ENCODE data around the gene EIF2S3. TPM values are rescaled to one million over a fixed set of nuclear protein-coding genes. Genes with fewer than 3 reads are reported as not detected.

EIF2S3 gene
- polyA plus RNA-seq, 1 of the 3 experiments (the other 2 are of a cell fraction) = 68.4 TPM

- TF ChIP-seq MAX (IDR thresholded peaks at IDR 0.05; ENCODE audit: low read depth) (no peak), RCOR1 (IDR thresholded peaks at IDR 0.05; ENCODE audit: low read length) (no peak), FOXJ3 (CRISPR knock-in tag; IDR thresholded peaks at IDR 0.05) (no peak), POLR2AphosphoS5 (IDR thresholded peaks at IDR 0.05; ENCODE audit: low read depth, low read length) (no peak), FOSL2 (IDR thresholded peaks at IDR 0.05; ENCODE audit: borderline replicate concordance, low read depth) (no peak), NFIC (IDR thresholded peaks at IDR 0.05; ENCODE audit: borderline replicate concordance) (no peak), YY1 (IDR thresholded peaks at IDR 0.05; ENCODE audit: low read depth) (no peak), EZH2phosphoT487 (IDR thresholded peaks at IDR 0.05; ENCODE audit: borderline replicate concordance, low read depth) (no peak), RAD21 (IDR thresholded peaks at IDR 0.05; ENCODE audit: low read length) (no peak), TCF12 (IDR thresholded peaks at IDR 0.05) (no peak)
These were observed 44.6 kb downstream of the EIF2S3 start (continued) for GRCh38 chrX:24099394-24099793.

- Histone ChIP-seq H3K4me2 (no peak overlapping the region), H3F3A (replicated peaks; ENCODE audit: insufficient read depth) (no peaks in the 10 kb centered on the region), H3K9me3 (no peaks in the 10 kb centered on the region), H3K9ac (no peak overlapping the region), H3K79me2 (ENCODE audit: insufficient read depth) (no peaks in the 10 kb centered on the region), H4K20me1 (ENCODE audit: insufficient read depth) (no peaks in the 10 kb centered on the region), H3K4me3 (ENCODE audit: low read depth in 2 of 2, low read length in 1 of 2) (no peak overlapping the region), H3K27me3 (ENCODE audit: insufficient read depth) (no peaks in the 10 kb centered on the region; the same call in 1 of the 2 replicates), H3K4me1 (ENCODE audit: control insufficient read depth in 1 of 2, insufficient read depth in 2 of 2, low read depth in 1 of 2, low read length in 1 of 2) (0 out of 4 replicates have a peak, but pooled peaks cover 0 to 6% of the 10 kb centered on the region in 2 experiments), H3K36me3 (replicated peaks in 1 of 2; ENCODE audit: control insufficient read depth in 1 of 2, insufficient read depth in 2 of 2, low read length in 1 of 2) (peaks cover 0 to 3% of the 10 kb centered on the region in 2 experiments), H2AFZ (ENCODE audit: low read depth) (peak overlapping the region; percentile 71; the same call in 1 of the 2 replicates), H3K9me2 (no peaks in the 10 kb centered on the region), H3K27ac (ENCODE audit: low read depth in 2 of 2, low read length in 1 of 2) (no peak overlapping the region)
- ChIA-PET POLR2A (no interaction called here), CTCF (no interaction called here)
- no peak for TF ChIP-seq ELF1 (IDR thresholded peaks at IDR 0.05)
- no peak for TF ChIP-seq PBX3 (IDR thresholded peaks at IDR 0.05)
- TF ChIP-seq TCF12 (IDR thresholded peaks at IDR 0.05) = no peak
- no peak for TF ChIP-seq ZBTB33 (IDR thresholded peaks at IDR 0.05; ENCODE audit: borderline replicate concordance, low read depth)
- no peak for TF ChIP-seq FOXM1 (IDR thresholded peaks at IDR 0.05; ENCODE audit: low read depth)
- TF ChIP-seq NRF1 (IDR thresholded peaks at IDR 0.05; ENCODE audit: low read depth, low read length) = no peak
- no peak for TF ChIP-seq MXI1 (IDR thresholded peaks at IDR 0.05; ENCODE audit: low read depth, low read length)
- TF ChIP-seq POLR2AphosphoS5 (IDR thresholded peaks at IDR 0.05; ENCODE audit: low read depth, low read length) = no peak
- no peak for TF ChIP-seq RCOR1 (IDR thresholded peaks at IDR 0.05; ENCODE audit: low read length)
- TF ChIP-seq RAD21 (IDR thresholded peaks at IDR 0.05; ENCODE audit: low read length) = no peak
- no peak for TF ChIP-seq RXRA (IDR thresholded peaks at IDR 0.05; ENCODE audit: borderline replicate concordance, low read depth)
- no peak for TF ChIP-seq GATA2 (CRISPR knock-in tag; IDR thresholded peaks at IDR 0.05)
- TF ChIP-seq EP300 (IDR thresholded peaks at IDR 0.05; ENCODE audit: borderline replicate concordance in 1 of 2, low read depth in 1 of 2, low read length in 1 of 2) = no peak
- TF ChIP-seq USF1 (IDR thresholded peaks at IDR 0.05; ENCODE audit: borderline replicate concordance, low read depth) = no peak
- no peak for TF ChIP-seq EZH2phosphoT487 (IDR thresholded peaks at IDR 0.05; ENCODE audit: borderline replicate concordance, low read depth)
- TF ChIP-seq NFIC (IDR thresholded peaks at IDR 0.05; ENCODE audit: borderline replicate concordance) = no peak
- no peak for TF ChIP-seq SIN3A (IDR thresholded peaks at IDR 0.05; ENCODE audit: borderline replicate concordance, low read depth, low read length)
- TF ChIP-seq IRF3 (IDR thresholded peaks at IDR 0.05; ENCODE audit: low read depth, low read length) = no peak
- no peak for TF ChIP-seq CHD2 (IDR thresholded peaks at IDR 0.05; ENCODE audit: low read length, partially characterized antibody)
- no peak for TF ChIP-seq REST (IDR thresholded peaks at IDR 0.05; ENCODE audit: low read depth, low read length)
- WGBS (ENCODE audit: low lambda C conversion rate) = 44% methylated on average over 2 of the region's 2 CpGs
- DNase-seq = no peak
These were observed 46.0 kb downstream of the EIF2S3 start for GRCh38 chrX:24100713-24101112.
